Fibroblast of peridontal ligament (primary cell): Measurements from ENCODE around the gene CEACAM16.
"Not testable (repeated sequence)": the region's sequence is repeated elsewhere in the genome, so short reads cannot be mapped to it uniquely, and the experiment has no call there.

Experiments used
- DNase-seq: peaks from one replicate; pipeline ENCODE4 v3.0.0-alpha.2; 2010; ENCODE audit errors: extremely low read depth

The CEACAM16 gene

DNA sequence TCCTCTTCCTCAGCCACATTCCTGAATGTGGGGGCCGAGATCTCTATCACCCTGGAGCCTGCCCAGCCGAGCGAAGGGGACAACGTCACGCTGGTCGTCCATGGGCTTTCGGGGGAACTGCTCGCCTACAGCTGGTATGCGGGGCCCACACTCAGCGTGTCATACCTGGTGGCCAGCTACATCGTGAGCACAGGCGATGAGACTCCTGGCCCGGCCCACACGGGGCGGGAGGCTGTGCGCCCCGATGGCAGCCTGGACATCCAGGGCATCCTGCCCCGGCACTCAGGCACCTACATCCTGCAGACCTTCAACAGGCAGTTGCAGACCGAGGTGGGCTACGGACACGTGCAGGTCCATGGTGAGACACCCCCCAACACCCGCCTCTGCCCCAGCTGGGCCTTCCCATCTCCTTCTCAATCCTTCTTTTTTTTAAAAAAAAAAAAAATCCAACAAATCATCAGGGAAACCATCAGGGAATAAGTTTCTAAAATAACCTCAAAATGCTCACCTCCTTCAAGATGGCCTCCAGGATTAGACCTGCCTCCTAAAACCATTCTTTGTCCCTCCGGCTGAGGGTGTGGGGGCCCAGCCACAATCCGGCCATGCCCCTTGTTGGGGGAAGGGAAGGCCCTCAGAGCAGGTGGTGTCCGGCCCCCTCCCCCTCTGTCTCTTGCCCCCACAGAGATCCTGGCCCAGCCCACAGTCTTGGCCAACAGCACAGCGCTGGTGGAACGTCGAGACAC is 4.6 kb downstream of the CEACAM16 start:
- no peak for DNase-seq

DNA sequence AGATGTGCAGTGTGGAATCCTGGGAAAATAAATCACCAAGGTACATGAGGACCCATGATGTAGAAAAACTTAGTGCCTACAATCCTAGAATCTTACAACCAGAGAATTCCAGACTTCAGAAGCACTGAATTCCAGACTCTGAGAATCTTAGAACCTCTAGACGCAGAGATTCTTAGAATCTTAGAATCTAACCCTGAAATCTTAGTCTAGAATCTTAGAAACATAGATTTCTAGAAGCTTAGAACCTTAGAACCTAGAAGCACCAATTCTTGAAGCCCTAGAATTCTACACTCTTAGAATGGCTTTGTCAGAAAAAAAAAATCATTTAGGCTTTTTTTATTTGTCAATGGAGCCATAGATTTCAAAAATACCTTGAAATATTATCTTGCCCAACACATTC is 6.0 kb downstream of the CEACAM16 start:
- DNase-seq: no peak

DNA sequence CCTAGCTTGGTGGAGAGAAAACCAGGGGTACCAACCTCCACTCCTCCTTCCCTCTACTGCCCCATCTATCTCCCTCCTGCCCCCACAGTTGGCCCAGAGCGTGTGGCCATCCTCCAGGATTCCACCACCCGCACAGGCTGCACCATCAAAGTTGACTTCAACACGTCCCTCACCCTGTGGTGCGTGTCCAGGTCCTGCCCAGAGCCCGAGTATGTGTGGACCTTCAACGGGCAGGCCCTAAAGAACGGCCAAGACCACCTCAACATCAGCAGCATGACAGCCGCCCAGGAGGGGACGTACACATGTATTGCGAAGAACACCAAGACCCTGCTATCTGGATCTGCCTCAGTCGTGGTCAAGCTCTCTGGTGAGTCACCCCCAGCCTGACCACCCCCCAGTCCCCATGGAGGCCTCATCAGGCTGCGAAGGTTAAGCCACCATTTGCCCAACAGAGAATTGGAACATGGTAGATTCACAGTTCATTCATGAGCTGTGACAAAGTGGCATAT is 6.6 kb downstream of the CEACAM16 start:
- DNase-seq: no peak

DNA sequence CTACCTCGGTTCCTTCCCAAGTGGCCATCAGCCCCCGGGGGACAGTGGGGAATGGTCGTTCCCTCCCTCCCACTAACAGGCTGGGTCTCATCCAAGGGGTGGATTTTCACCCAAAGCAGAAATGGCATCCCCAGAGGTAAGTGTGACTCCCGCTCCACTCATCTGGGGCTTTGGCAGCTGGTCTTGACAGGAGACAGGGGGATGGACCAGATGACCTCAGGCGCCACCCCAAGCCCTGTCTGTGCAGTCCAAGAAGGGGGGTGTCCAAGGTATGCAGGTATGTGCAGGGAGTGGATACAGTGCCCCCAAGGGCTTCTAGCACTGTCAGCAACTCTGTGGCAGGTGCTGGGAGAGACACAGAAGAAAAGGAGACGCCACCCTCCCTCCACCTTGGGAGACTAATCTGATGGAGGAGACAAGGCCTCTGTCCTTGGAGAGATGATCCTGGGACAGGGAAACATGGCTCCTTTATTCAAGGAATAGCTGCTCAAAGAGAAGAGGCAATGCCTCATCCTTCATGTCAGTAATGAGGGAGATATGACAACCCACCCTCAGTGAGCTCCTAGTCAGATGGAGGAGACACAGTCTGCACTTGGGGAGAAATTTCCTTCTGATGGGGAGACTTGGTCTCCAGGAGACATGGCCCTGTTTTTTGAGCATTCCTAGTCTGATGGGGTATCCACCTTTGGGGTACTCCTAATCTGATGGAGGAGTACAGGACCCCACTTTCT is 7.7 kb downstream of the CEACAM16 start:
- DNase-seq: no peak

DNA sequence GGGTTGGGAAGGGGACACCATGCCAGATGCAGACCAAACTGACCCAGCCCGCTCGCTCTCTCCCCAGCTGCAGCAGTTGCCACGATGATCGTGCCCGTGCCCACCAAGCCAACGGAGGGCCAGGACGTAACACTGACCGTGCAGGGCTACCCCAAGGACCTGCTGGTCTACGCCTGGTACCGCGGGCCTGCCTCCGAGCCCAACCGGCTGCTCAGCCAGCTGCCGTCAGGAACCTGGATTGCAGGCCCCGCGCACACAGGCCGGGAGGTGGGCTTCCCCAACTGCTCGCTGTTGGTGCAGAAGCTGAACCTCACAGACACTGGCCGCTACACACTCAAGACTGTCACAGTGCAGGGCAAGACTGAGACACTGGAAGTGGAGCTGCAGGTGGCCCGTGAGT is 8.8 kb downstream of the CEACAM16 start:
- DNase-seq: no peak

DNA sequence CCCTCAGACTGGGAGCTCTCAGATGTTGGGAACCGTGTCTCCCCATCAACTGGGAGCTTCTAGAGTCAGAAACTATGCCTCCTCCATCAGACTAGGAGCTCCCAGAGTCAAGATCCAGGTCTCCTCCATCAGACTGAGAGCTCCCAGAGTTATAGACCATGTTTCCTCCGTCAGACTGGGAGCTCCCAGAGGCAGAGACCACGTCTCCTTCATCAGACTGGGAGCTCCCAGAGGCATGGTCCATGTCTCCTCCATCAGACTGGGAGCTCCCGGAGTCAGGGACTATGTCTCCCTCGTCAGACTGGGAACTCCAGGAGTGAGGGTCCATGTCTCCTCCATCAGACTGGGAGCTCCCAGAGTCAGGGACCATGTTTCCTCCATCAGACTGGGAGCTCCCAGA is 10.0 kb downstream of the CEACAM16 start:
- no peak for DNase-seq

DNA sequence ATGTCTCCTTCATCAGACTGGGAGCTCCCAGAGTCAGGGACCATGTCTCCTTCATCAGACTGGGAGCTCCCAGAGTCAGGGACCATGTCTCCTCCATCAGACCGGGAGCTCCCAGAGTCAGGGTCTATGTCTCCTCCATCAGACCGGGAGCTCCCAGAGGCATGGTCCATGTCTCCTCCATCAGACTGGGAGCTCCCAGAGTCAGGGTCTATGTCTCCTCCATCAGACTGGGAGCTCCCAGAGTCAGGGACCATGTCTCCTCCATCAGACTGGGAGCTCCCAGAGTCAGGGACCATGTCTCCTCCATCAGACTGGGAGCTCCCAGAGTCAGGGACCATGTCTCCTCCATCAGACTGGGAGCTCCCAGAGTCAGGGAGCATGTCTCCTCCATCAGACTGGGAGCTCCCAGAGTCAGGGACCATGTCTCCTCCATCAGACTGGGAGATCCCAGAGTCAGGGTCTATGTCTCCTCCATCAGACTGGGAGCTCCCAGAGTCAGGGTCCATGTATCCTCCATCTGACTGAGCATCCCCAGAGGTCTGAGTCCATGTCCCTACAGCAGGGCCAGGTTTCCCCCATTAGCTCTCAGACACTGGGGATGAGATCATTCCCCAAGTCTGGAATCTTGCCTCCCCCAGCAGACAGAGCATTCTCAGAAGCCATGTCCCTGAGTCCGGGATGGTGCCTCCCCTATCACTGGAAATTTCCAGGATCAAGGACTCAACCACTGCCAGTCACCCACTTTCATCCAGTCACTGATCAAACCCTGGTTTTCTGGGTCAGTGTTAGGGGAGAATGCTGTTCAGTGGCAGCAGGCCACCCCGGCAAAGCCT is 10.7 kb downstream of the CEACAM16 start:
- not testable (repeated sequence) for DNase-seq

DNA sequence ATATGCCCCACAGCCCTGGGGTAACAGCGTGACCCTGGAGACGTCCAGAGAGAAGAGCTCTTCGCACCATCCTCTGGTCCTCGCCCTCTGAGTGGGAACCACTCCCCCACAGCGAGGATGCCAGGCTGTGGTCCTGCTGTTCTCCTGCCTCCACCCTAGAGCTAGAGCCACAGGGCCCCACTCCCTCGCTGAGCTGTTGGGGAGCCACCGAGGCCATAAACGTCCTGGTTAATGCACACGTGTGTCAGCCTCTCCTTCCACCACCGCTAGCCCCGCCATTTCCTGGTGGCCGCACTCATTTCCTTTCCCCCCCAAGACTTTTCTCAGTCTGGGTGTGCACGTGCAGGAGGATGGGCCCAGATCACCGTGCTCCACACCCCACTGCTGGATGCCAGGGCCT is 11.5 kb downstream of the CEACAM16 start:
- DNase-seq: no peak

DNA sequence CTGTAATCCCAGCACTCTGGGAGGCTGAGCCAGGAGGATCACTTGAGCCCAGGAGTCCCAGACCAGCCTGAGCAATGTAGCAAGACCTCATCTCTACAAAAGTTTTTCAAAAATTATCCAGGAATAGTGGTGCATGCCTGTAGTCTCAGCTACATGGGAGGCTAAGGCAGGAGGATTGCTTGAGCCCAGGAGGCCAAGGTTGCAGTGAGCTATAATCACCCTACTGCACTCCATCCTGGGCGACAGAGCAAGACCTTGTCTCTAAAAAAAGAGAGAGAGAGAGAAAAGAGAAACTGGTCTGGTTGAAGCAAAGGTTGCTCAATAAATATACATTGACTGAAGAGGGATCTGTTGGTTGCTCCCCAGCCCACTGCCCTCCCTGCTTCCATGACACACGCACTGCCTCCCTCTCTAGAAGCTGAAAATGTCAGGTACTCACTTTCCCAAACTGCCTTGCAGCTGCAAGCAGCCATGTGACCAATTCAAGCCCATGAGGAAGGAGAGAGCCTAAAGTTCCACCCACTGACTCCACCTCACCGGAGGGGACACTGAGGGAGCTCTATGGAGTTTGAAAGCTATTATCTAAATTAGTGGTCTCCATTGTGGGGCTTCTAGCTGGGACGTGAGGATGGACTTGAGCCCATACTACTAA is 14.0 kb downstream of the CEACAM16 start:
- no peak for DNase-seq

DNA sequence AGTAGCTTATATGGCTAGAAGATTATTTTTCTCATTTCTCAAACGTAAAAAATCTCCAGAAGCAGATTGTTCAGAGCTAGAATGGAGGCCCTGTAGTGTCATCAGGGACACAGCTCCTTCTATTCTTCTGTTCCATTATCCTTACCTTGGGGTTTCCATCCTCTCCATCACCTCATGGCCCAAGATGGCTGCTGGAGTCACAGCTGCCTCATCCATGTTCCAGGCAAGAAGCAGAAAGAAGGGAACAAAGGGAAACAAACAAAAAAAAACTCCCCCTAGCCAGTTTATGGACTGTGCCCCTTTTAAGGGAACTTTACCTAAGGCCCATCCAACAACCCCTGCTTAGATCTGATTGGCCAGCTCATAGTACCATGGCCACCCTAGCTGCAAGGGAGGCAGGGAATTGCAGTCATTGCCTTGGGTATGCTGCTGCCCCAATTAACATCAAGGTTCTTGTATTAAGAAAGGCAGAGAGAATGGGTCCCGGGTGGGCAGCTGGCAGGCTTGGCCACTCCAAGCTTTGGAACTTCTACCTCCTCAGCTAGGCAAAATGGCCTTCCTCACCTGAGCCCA is 15.7 kb downstream of the CEACAM16 start:
- DNase-seq: no peak

DNA sequence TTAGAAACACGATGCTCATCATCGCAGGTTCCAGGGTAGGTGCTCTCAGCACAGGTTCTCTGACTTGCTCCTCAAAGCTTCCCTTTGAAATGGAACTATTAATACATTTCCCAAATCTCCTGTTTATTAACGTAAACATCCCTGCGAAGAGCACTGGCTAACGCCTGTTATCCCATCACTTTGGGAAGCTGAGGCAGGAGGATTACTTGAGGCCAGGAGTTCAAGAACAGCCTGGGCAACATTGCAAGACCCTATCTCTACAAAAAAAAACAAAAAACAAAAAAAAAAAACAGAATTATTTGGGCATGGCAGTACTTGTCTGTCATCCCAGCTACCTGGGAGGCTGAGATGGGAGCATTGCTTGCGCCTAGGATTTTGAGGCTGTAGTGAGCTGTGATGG is 18.7 kb downstream of the CEACAM16 start:
- DNase-seq: no peak

DNA sequence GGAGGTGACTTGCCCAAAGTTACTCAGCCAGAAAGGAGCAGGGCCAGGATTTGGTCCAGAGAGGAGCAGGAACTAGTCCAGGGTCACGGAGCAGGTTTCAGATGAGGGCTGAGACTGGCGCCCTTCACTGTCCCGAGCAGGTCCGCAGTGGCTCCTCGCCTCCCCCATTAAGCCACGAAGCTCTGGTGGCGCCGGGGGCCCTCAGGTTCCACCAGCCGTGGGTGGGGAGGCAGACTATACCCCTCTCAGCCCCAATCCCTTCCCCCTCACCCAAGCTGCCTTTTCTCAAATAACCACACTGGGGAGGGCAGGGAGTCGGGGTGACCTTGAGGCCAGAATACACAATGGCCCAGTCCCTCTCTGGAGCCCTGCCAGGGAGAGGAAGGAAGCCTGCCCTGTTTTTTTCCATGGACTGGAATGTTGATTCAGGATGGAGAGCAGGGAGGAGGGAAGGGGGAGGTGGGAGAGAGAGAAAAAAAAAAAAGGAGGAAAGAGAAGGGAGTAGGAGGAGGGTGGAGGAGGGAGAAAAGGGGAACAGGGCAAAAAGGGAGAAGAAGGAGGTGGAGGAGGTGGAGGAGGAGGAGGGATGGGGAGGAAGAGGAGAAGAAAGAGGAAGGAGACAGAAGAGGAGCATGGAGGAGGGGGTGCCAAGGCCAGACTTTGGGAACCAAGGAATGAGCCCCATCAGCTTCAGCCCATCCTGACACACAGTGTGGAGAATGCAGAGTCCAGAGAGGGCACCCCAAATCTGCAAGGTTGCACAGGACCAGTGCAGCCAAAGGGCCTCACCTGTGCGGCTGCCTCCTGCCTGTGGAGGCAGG is 19.7 kb downstream of the CEACAM16 start:
- peak; percentile 38 for DNase-seq

DNA sequence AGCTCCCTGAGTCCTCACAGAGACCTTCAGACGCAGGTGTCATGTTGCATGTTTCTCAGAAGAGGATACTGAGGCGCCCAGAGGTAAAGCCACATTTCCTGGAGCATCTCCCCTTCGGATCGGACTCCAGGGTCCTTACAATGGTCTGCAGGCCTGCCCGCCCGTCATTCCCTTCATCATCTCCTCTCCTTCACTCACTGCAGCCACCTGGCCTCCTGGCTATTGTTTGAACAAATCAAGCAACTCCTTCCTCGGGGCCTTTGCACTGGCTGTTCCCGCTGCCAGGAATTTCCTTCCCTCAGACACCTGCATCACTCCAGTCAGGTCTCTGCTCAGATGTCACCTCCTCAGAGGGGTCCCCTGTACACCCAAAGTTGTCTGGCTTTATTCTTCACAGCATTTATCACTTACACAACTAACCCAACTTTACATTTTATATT is 20.3 kb downstream of the CEACAM16 start:
- no peak for DNase-seq

DNA sequence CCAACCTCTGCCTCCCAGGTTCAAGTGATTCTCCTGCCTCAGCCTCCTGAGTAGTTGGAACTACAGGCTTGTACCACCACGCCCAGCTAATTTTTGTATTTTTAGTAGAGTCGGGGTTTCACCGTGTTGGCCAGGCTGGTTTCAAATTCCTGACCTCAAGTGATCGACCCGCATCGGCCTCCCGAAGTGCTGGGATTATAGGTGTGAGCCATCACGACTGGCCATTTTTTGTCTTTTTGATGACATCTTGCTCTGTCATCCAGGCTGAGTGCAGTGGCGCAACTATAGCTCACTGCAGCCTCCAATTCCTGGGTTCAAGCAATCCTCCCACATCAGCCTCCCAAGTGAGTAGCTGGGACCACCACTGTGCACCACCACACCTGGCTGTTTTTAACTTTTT is 21.4 kb downstream of the CEACAM16 start:
- not testable (repeated sequence) for DNase-seq

DNA sequence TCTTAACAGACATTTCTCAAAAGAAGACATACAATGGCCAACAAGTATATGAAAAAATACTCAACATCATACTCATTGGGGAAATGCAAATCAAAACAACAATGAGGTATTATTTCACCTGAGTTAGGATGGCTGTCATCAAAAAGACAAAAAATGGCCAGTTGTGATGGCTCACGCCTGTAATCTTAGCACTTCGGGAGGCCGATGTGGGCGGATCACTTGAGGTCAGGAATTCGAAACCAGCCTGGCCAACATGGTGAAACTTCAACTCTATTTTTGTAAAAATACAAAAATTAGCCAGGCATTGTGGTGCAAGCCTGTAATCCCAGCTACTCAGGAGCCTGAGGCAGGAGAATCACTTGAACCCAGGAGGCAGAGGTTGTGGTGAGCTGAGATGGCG is 22.0 kb downstream of the CEACAM16 start:
- no peak for DNase-seq

DNA sequence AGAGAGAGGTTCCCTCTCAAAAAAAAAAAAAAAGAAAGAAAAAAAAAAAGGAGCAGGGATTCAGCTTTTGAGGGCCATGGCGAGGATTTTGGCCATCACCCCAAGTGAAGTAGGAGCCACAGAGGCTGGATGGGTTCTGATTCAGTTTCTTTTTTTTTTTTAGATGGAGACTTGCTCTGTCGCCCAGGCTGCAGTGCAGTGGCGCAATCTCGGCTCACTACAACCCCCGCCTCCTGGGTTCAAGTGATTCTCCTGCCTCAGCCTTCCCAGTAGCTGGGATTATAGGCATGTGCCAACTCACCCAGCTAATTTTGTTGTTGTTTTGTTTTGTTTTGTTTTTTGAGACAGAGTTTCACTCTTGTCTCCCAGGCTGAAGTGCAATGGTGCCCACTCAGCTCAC is 22.4 kb downstream of the CEACAM16 start:
- not testable (repeated sequence) for DNase-seq

DNA sequence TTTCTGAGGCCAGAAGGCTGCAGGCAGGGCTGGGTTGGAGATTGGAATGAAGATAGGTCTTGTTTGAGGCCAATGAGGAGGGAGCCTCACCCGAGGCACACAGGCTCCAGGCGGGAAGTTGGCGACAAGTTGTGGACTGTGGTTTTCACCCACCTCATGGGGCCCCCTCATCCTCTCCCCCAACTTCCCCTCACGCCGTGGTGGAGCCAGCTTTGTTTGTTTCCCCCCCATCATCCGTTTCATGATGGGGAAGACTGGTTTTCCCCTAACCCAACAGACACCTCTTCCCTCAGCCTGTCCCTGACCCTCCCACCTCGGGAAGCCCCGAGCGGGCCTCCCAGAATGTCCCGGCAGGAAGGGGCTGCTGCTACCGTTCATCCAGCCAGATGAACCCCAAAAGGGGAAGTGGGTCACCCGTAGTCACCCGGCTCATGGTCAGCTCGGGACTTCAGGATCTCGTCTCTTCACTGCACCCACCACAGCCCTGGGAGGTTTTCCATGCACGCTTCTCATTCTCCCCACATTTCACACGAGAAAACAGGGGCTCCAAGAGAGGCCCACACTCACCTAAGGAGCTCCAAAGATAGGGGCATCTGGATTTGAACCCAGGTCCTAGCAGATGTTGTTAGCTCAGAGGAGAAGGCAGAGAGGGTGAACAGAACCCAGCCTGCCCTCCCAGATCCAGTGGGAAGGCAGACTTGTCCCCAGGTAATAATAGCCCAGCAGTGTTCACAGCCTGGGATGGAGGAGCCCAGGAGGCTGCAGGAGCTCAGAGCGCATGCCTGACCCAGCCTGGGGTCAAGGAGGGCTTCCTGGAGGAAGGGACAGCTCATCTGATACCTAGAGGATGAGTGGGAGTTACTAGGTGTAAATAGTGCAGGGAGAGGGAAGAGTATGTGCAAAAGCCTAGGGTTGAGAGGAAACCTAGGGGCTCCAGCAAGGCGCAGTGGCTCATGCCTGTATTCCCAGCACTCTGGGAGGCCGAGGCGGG is 23.5 kb downstream of the CEACAM16 start:
- no peak for DNase-seq

DNA sequence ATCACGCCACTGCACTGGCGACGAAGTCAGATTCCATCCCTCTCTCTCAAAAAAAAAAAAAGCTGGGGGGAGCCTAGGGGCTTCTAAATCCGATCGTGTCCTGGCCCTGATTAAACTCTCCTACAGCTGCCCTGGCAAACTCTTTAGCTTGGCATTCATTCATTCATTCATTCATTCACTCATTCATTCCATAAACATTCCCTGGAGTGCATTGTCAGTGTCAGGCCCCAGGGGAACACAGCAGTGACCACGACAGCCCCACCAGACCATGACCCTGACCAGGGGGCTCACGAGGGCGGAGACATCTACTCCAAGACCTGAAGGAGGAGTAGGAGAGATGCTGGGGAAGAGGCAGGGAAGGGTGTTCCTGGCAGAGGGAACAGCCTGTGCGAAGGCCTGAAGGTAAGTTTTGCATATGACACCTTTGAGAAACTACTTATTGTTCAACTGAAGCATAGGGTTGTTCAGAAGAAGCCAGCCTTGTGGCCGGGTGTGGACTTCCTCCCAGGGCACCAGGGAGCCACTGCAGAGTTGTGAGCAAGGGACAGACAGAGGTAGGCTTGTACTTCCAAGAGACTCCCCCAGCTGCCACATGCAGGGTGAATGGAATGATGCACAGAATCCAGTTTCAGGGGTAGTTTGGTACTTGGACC is 24.5 kb downstream of the CEACAM16 start:
- no peak for DNase-seq

DNA sequence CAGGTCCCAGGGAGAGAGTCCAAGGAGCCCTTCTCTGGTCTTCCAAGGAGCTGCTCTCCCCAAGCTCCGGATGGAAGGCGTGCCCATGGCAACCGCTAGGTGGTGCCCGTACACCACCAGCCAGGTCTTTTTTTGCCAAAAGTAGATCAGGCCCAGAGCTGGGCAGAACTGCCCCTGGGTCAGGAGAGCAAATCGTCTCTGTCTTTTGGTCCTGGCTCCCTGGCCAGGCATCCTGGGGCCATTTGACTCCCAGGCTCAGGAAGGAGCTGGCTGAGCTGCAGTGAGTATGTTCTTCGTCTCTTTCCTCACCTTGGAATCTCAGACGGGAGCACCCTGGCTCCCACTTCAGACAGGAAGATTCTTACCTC is 25.0 kb downstream of the CEACAM16 start:
- DNase-seq: peak; percentile 82
